Spinal cord (tissue), 4 donors: ENCODE data around the gene SRP68. TPM values are rescaled to one million over a fixed set of nuclear protein-coding genes. Genes with fewer than 3 reads are reported as not detected.

ENCODE experiments used
- polyA plus RNA-seq, 2 donors: library from polyadenylated mRNA; unstranded; fragments of 120-200 nt; gene quantifications; one replicate each; pipeline ENCODE4 v1.2.1, GENCODE V29; 2013; ENCODE audit not compliant: insufficient read length in 2 of 2
- small RNA-seq: library from RNA; depleted of rRNA; stranded (forward); fragments of <200 nt; gene quantifications from one replicate; pipeline ENCODE3, GENCODE V24; 2014; ENCODE audit warnings: low replicate concordance
- total RNA-seq, 2 donors: library from RNA; depleted of rRNA in 1 of 2; stranded (reverse); fragments of 120-200 nt in 1 of 2; fragments of >200 nt in 1 of 2; gene quantifications; one replicate each; pipeline versions ENCODE4 v1.2.3 to v1.2.4, GENCODE V29; 2013 to 2014

SRP68 gene
- total and polyA plus RNA-seq, 4 donors = 31.4 to 63.7 (median 51.1) TPM

Small RNA genes lying within 50 kb of the gene (small RNA-seq; reads per million reads assigned to genes)
- 0.55 reads per million, percentile 60 among the genes with 10 or more reads in this experiment for gene MIR6868

Other genes starting within 250 kb of the SRP68 start
- 1 to 10 TPM; 3.1 to 4.0 TPM for gene UNC13D, start 228.1 kb downstream of the SRP68 start, total RNA-seq
- gene UNC13D, start 228.1 kb downstream of the SRP68 start, polyA plus RNA-seq = 1 to 10 TPM; 5.3 to 6.1 TPM
- gene WBP2, start 217.2 kb downstream of the SRP68 start, total RNA-seq = 10 to 100 TPM; 45.6 to 57.5 TPM
- 100 to 1,000 TPM; 211 to 231 TPM for gene WBP2, start 217.2 kb downstream of the SRP68 start, polyA plus RNA-seq
- gene TRIM47, start 193.9 kb downstream of the SRP68 start, total RNA-seq = 10 to 100 TPM; 31.3 to 37.3 TPM
- gene TRIM47, start 193.9 kb downstream of the SRP68 start, polyA plus RNA-seq = 10 to 100 TPM; 52.6 to 53.6 TPM
- 10 to 100 TPM; 11.7 to 18.4 TPM for gene TRIM65, start 175.6 kb downstream of the SRP68 start, total RNA-seq
- gene TRIM65, start 175.6 kb downstream of the SRP68 start, polyA plus RNA-seq = 10 to 100 TPM; 17.7 to 24.8 TPM
- gene MRPL38, start 167.6 kb downstream of the SRP68 start, total RNA-seq = 10 to 100 TPM; 26.3 to 41.2 TPM
- 100 to 1,000 TPM; 111 to 116 TPM for gene MRPL38, start 167.6 kb downstream of the SRP68 start, polyA plus RNA-seq
- 10 to 100 TPM; 10.1 to 23.9 TPM for gene FBF1, start 131.5 kb downstream of the SRP68 start, total RNA-seq
- gene FBF1, start 131.5 kb downstream of the SRP68 start, polyA plus RNA-seq = 10 to 100 TPM; 12.8 to 24.1 TPM
- gene ACOX1, start 93.4 kb downstream of the SRP68 start, total RNA-seq = 10 to 100 TPM; 56.8 to 63.6 TPM
- 10 to 100 TPM; 32.7 to 35.6 TPM for gene ACOX1, start 93.4 kb downstream of the SRP68 start, polyA plus RNA-seq
- gene TEN1, start 93.3 kb downstream of the SRP68 start, total RNA-seq = 10 to 100 TPM; 12.6 to 17.4 TPM
- gene TEN1, start 93.3 kb downstream of the SRP68 start, polyA plus RNA-seq = 10 to 100 TPM; 17.9 to 19.8 TPM
- gene CDK3, start 71.7 kb downstream of the SRP68 start, total RNA-seq = 10 to 100 TPM in 1 of 2 donors, 1 to 10 TPM in 1; 3.8 to 11.1 TPM
- gene CDK3, start 71.7 kb downstream of the SRP68 start, polyA plus RNA-seq = 10 to 100 TPM; 13.2 to 16.9 TPM
- under 1 TPM; 0.17 to 0.20 TPM for gene EVPL, start 45.2 kb downstream of the SRP68 start, total RNA-seq
- gene EVPL, start 45.2 kb downstream of the SRP68 start, polyA plus RNA-seq = under 1 TPM; 0.90 TPM
- not detected for gene GALR2, start 2.3 kb upstream of the SRP68 start, total RNA-seq
- gene GALR2, start 2.3 kb upstream of the SRP68 start, polyA plus RNA-seq = under 1 TPM; 0.47 to 0.74 TPM
- not detected for gene ZACN, start 6.7 kb upstream of the SRP68 start, total RNA-seq
- 10 to 100 TPM; 49.6 to 59.0 TPM for gene ZACN, start 6.7 kb upstream of the SRP68 start, polyA plus RNA-seq
- 100 to 1,000 TPM in 1 of 2 donors, 10 to 100 TPM in 1; 84.7 to 172 TPM for gene EXOC7, start 31.3 kb upstream of the SRP68 start, total RNA-seq
- gene EXOC7, start 31.3 kb upstream of the SRP68 start, polyA plus RNA-seq = 100 to 1,000 TPM; 162 to 168 TPM
- 10 to 100 TPM in 1 of 2 donors, 1 to 10 TPM in 1; 4.6 to 41.0 TPM for gene FOXJ1, start 68.7 kb upstream of the SRP68 start, total RNA-seq
- 10 to 100 TPM; 21.3 to 30.7 TPM for gene FOXJ1, start 68.7 kb upstream of the SRP68 start, polyA plus RNA-seq
- gene RNF157, start 168.0 kb upstream of the SRP68 start, total RNA-seq = 10 to 100 TPM; 22.8 to 57.7 TPM
- gene RNF157, start 168.0 kb upstream of the SRP68 start, polyA plus RNA-seq = 100 to 1,000 TPM; 194 to 196 TPM
- gene UBALD2, start 192.8 kb upstream of the SRP68 start, total RNA-seq = 10 to 100 TPM in 1 of 2 donors, 1 to 10 TPM in 1; 4.1 to 21.8 TPM
- 10 to 100 TPM; 43.8 to 46.9 TPM for gene UBALD2, start 192.8 kb upstream of the SRP68 start, polyA plus RNA-seq
- gene QRICH2, start 235.8 kb upstream of the SRP68 start, total RNA-seq = 1 to 10 TPM; 3.7 to 7.5 TPM
- gene QRICH2, start 235.8 kb upstream of the SRP68 start, polyA plus RNA-seq = 10 to 100 TPM; 14.6 to 21.4 TPM